ENCODE results near the gene AMBP.

Gene AMBP

DNA sequence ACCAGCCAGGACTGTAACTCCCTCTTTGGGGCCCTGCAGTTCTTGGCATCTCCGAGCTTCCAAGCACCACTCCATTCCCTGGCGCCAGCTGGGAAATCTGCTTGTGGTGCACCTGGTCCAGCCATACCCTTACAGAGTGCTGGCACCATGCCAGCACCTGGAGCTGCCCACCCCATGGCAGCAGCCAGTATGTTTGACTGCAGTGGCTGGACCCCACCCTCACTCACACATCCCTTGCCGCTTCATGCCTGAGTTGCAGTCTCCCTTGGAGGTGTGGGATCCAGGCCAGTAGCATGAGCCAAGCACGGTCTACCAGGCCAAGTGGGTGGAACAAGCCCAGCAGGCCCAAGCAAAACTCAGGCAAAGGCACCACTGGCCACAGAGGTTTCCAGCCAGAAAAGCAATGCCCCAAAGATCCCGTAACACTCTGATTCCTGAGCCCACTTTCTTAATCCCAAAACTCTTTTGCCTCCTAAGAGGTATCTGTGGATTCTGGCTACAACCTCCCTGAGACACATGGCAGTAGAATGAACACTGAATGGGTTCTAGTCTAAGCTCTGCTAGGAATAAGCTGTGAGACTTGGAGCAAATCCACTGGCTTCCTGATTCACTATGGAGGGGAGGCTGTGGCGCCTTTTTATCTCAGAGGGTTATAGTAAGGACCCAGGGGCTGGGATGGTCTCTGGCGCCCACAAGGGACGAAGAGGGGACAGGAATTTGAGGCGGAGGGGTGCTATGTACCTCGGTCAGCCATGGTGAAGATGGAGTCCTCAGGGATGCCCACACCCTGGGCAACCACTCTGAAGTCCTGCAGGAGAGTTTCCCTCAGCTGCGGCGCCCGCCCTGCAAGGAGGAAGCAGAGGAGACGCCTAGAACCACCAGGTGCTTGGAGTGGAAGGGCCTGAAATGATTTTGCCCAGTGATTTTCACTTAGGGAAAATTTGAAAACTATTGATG is 5.6 kb downstream of the AMBP start:
- peak; percentile 7 for DNase-seq (ENCODE audit: low spot score)

- no peak for DNase-seq (ENCODE audit: low spot score)
These were observed 6.8 kb downstream of the AMBP start for GRCh38 chr9:114071197-114071795.

- no peak for DNase-seq (ENCODE audit: low spot score)
These were observed 7.7 kb downstream of the AMBP start for GRCh38 chr9:114070188-114071103.

DNA sequence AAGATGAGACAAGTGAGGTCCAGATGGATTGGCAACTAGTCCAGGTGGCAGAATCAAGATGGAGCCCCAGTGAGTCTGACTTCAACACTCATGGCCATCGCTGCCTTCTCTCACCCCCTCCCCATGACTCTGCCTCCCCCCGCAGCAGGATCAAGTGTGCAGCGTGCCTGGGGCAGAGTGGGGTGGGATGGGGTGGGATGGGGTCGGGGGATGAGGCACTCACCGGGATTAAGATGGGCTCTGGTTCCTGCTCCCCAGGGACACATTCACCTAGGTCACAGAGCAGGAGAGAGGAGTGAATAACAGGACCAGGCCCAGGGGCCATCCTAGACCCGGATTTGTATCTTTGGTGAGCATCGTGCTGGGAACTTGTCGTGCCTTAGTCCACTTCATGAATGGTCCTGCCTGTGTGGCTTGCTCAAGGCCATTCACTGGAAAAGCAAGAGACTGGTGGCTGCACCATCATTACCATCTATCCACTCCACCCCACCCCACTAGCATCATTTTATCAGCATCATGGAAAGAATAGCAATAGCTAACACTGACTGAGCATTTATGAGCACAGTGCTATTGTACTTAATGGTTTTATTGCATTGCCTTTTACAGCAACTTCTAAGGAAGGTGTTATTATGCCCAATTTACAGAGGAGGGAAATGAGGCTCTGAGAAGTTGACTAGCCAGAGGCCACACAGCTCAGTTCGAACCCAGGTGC is 8.5 kb downstream of the AMBP start:
- DNase-seq (ENCODE audit: low spot score): no peak

DNA sequence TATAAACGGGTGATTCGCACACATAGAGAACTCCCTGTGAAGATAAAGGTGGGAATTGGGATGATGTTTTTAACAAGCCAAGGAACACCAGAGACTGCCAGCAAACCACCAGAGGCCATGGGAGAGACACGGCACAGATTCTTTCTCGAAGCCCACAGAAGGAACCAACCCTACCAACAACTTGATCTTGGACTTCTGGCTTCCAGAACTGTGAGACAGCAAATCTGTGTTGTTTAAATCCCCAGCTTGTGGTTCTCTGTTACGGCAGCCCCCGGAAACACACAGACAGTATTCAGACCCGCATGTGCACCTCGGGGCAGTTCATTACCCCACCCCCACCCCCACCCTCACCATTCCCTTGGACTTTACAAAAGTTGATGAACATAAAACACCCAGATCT is 12.8 kb downstream of the AMBP start:
- no peak for DNase-seq (ENCODE audit: low spot score)

DNA sequence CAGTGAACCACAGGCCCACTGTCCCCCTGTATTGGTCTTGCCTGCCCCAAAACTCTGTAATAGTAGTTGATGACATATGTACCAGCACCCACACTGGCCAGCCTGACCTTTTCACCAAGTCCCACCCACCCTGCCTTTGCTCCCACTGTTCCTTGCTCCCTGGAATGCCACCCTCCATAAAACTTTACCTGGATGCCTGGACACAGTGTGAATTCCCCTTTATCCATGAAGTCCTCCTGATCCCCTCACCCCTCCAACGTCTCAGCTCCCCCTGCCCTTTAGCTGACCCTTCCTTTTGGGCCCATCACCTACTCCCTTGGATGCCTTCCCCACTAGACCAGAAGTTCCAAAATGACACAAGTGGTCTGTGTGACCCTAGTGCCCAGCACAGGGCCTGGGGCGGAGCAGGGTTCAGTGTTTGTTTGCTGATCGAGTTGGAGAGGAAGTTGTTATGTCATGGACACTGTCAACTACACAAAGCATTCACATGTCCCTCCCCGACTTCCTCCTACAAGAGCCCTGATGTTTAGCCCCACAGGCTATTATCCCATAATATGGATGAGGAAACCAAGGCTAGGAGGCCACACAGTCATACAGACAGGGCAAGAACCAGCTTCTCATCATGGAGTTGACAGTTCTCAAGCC is 16.1 kb downstream of the AMBP start:
- no peak for DNase-seq (ENCODE audit: low spot score)

DNA sequence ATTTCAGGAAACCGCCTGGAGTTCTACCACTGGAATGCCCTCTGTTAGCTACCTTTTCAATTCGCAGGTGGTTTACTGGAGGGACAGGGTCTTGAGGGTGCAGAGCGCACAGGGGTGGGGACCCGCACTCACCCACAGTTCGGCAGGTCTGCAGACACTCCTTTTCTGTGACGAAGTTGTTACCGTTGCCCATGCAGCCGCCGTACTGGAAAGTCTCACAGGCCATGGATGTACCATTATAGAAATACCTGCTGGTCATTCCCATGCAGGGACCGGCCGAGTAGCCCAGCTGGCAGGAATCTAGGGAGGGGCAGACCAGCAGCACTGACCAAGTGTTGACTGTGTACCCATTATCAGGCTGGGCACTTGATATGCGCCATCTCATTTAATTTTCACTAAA is 16.8 kb downstream of the AMBP start:
- no peak for DNase-seq (ENCODE audit: low spot score)

DNA sequence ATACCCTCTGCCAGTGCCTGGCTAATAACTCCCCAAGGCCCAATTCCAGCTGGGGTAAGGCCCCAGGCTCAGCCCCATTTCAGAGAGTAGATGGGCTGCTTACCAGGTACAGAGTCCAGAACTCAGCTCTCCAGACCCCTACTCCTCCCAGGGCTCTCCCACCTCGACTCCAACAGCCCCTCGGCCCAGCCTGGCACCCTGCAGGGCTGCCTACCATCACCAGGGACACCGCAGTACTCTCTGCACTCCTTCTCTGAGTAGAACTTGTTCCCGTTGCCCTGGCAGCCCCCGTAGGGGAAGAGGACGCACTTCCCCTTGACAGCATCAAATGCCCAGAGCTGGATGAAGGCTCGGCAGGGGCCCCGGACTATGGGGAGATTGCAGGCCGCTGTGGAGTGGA is 17.4 kb downstream of the AMBP start:
- no peak for DNase-seq (ENCODE audit: low spot score)

GRCh38 chr9:114060070-114060469 is 18.0 kb downstream of the AMBP start:
- DNase-seq (ENCODE audit: low spot score): no peak

DNA sequence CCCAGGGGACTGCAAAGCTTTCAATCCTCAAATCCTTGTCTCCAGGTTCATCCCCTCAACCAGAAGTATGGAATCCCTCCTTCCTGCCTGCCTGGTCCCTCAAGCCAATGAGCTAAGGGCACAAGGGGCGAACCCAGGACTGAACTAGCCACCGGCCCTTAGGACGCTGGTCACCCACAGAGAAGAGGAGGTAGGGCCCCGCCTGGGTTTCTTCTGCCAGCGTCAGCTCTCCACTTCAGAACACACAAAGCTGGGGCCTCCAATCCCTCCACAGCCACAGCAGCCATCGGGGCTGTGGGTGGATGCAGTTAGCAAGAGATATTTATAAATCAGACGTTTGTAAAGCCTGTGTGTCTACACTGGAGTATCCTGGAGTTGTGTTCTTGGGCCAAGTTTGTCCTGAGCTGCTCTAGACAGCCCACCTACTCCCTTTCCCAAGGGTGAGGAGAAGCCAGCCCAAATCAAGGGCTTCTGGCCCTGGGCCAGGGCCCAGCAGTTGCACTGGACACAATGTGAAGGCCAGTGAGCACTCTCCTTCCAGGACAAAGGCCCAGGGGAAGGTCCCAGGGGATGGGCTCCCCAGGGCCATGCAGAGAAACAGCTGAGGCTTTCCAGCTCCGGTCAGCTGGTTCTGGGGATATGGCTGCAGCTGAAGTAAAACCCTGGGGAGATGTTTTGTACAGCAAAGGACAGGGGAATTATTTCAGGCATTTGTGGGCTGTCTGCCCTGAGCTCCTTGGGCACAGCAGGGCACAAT is 18.9 kb downstream of the AMBP start:
- peak; percentile 2 for DNase-seq (ENCODE audit: low spot score)

- no peak for DNase-seq (ENCODE audit: low spot score)
These were observed 19.4 kb downstream of the AMBP start for GRCh38 chr9:114058688-114059046.

DNA sequence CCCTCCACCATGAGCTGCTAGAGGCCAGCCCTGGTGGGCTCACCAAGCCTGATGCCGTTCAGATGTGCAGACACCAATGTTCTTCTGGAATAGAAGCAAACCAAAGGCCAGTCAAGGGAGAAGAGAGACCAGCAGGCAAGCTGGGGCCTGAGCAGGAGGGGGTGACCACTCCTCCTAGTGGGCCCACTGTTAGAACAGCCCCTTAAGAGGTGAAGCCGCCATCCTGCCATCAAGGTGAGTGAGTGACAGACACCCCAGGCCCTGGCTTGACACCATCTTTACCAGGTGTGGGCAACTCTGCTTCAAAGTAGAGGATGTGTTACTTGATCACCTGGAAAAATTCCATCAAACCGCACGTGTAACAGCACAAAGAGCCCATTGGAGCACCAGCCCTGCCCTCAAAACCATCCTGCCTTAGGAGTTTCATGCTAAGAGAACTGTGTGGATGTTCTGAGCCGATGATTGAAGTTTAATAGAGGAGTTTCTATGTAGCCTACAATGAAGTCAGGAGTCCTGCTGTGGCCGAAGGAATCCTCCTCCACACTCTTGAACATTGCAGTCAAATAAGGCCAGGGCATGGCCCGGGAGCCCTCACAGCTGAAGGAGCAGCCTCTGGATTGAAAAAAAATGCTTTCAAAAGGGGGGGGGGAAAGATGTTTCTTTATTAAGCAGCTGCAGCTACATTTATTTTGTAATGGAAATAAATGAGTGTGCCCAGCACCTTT is 20.8 kb downstream of the AMBP start:
- no peak for DNase-seq (ENCODE audit: low spot score)

- no peak for DNase-seq (ENCODE audit: low spot score)
These were observed 21.6 kb downstream of the AMBP start for GRCh38 chr9:114056527-114056926.

DNA sequence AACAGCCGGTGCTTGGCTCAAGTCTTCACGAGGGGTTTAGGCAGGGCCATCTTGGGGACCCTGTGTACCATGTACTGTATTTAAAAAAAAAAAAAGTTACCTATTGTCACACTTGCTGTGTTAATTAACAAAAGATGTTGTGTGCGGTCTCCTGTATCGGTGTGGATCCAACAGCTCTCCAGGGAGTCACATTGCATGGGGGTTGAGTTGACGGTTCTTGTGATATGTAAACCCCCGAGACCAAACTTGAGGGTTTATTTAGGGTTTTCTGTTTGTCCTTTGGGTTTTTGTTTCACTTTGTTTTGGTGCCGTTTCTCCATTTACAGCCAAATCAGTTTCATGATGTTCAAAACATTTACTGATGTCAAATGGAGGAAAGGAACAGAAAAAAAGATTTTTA is 22.2 kb downstream of the AMBP start:
- DNase-seq (ENCODE audit: low spot score): no peak

DNA sequence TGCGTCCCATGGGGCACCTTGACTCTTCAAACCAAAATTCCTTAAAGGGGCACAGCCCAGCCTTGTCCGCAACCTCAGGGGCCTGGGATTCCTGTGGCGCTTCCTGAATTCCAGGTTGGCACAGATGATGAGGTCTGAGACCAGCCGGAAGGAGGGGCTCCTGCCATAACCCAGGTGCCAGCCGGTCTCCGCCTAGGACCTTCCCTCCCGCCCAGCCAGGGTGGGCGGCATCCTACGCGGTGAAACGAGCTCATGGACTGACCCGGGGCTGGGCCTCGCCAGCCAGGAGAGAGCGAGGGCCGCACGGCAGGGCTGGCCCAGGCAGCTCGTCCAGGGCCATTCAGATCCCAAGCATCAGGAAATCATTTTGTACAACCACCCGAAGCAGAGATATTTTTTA is 23.0 kb downstream of the AMBP start:
- DNase-seq (ENCODE audit: low spot score): no peak

DNA sequence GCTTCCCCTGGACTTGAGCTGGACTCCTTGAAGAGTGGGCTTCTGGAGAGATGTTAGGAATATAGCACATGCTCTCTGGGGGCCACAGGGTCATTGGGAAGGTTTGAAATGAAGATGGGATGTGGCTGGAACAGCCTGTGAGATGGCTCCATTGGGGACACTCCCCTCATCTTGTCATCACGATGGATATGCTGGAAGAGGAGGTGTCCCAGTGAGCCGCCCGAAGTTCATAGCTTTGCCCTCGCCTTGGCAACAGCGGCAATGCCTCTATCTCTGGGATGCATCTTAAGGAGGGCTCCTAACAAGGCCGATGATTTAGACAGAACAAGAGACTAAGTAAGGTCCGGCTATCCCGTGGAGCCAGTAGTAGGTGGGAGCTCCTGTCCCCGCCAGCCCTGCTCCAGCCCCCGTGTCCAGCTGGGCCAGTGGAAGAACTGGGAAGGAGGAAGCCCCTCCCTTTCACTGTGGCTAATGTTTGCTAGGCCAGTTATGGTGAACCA is 23.9 kb downstream of the AMBP start:
- no peak for DNase-seq (ENCODE audit: low spot score)

- no peak for DNase-seq (ENCODE audit: low spot score)
These were observed 24.7 kb downstream of the AMBP start for GRCh38 chr9:114053246-114054005.

- no peak for DNase-seq (ENCODE audit: low spot score)
These were observed 26.4 kb downstream of the AMBP start for GRCh38 chr9:114051706-114052105.

DNA sequence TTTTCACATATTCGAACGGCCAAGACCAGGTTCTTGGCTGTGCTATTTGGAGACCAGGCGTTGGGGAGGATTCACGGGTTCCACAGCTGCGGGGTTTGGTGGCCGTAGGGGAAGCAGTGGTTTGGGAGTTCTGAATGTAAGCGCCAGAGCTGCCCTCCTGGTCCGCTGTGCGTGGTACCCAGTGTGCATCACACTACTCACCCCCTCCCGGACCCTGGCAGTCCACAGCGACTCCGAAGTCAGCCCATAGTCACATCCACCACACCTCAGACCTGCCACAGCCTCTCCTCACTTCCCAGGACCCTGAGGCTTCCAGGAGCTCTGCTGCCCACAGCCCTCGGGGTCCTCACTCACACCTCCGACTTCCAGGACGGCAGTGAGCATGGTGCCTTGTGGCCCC is 26.8 kb downstream of the AMBP start:
- no peak for DNase-seq (ENCODE audit: low spot score)
